ENCODE measurements around the gene THAP4.

- TF ChIP-seq CTCF (IDR thresholded peaks at IDR 0.05; ENCODE audit: insufficient read depth, low read depth, low read length) (no peak), EZH2 (IDR thresholded peaks at IDR 0.05; ENCODE audit: insufficient read depth, low read length) (no peak)
Measured at GRCh38 chr2:241553981-241554380, 83.0 kb downstream of the THAP4 start.
